Stimulated activated naive CD4-positive, alpha-beta T cell (primary cell): Measurements from ENCODE around the gene ZSCAN20.

Experiments used
- DNase-seq, 6 experiments: peaks; one replicate each; lab custom pipeline; 2025; lab: John Stamatoyannopoulos, UW

The ZSCAN20 gene

GRCh38 chr1:33535334-33535733 lies 62.9 kb downstream of the ZSCAN20 start:
- no peak for DNase-seq

- DNase-seq = no peak
Measured at GRCh38 chr1:33537885-33538284, 65.4 kb downstream of the ZSCAN20 start.

- no peak for DNase-seq
Measured at GRCh38 chr1:33541966-33542365, 69.5 kb downstream of the ZSCAN20 start.
